MM.1S (cell line): ENCODE data around the gene C19orf25.

ENCODE experiments used
- CTCF ChIP-seq: fragments of 300-600 bp; sonication (generic); IDR thresholded peaks from 2 replicates; pipeline ENCODE4 v1.5.1; 2016; ENCODE audit warnings: antibody characterized with exemption, low read length, mixed read lengths
- EZH2 ChIP-seq: fragments of 300-600 bp; sonication (generic); optimal IDR thresholded peaks from 2 replicates; pipeline ENCODE3; 2017; ENCODE audit warnings: low read depth, mild to moderate bottlenecking, antibody characterized with exemption, low read length, mixed read lengths
- EZH2phosphoT487 ChIP-seq: fragments of 300-600 bp; sonication (generic); IDR thresholded peaks from 2 replicates; pipeline ENCODE4 v1.6.1; 2018; ENCODE audit warnings: antibody characterized with exemption, low read length

- TF ChIP-seq CTCF = no peak
- TF ChIP-seq EZH2 = no peak
- no peak for TF ChIP-seq EZH2phosphoT487
Measured at GRCh38 chr19:1486720-1487575, 7.9 kb upstream of the C19orf25 start.
